Endothelial cell of umbilical vein (primary cell): ENCODE data around the gene BMAL2. TPM values are rescaled to one million over a fixed set of nuclear protein-coding genes. Genes with fewer than 3 reads are reported as not detected.

Source experiments
- BruUV-seq: library from RNA; stranded (reverse); fragments of 400-500 nt; replicated peaks from 2 replicates; lab custom pipeline; 2021; lab: Mats Ljungman, UMichigan
- CTCF ChIA-PET: fragments of 300-600, 350-600 bp; sonication (Branson Sonifier 250); formaldehyde crosslinking; loops from one replicate; lab custom pipeline; 2021; ENCODE audit warnings: antibody characterized with exemption, inconsistent platforms; lab: Charles Lee
- POLR2A ChIA-PET: fragments of 300-600, 350-600 bp; sonication (Branson Sonifier 250); formaldehyde crosslinking; loops from one replicate; lab custom pipeline; 2021; ENCODE audit warnings: antibody characterized with exemption, inconsistent platforms; lab: Charles Lee
- DNase-seq: peaks from one replicate; pipeline ENCODE4 v3.0.0-alpha.2; 2011; ENCODE audit warnings: low read depth, low spot score
- FAIRE-seq: peaks from 2 replicates; lab custom pipeline; 2011; peaks lifted over from hg19 to GRCh38; lab: Jason Lieb, UNC
- H2AFZ ChIP-seq: 2 replicates; pipeline ENCODE4 v1.6.0; 2012; ENCODE audit warnings: low read depth, low read length, control low read depth, inconsistent platforms
- H3K27ac ChIP-seq: 2 replicates; pipeline ENCODE4 v1.5.1; 2011; ENCODE audit warnings: low read depth, mild to moderate bottlenecking, control low read depth, low read length, moderate library complexity; ENCODE audit not compliant: insufficient read depth
- H3K27me3 ChIP-seq, 2 experiments: 2 replicates each; pipeline versions ENCODE4 v1.6.0 to v1.6.1; 2011; ENCODE audit warnings: low read length in 2 of 2, mixed read lengths in 1 of 2; ENCODE audit not compliant: control insufficient read depth in 2 of 2, insufficient read depth in 2 of 2
- H3K36me3 ChIP-seq, 2 experiments: 2 replicates in 1 of 2; 3 replicates in 1 of 2; pipeline ENCODE4 v1.5.1; 2011; ENCODE audit warnings: low read length in 2 of 2, mild to moderate bottlenecking in 1 of 2, moderate library complexity in 1 of 2; ENCODE audit not compliant: control insufficient read depth in 2 of 2, insufficient read depth in 2 of 2; ENCODE audit errors: extremely low read depth in 1 of 2
- H3K4me1 ChIP-seq: 3 replicates; pipeline ENCODE4 v1.5.1; 2011; ENCODE audit warnings: mild to moderate bottlenecking, low read length; ENCODE audit not compliant: control insufficient read depth, insufficient read depth; ENCODE audit errors: extremely low read depth
- H3K4me2 ChIP-seq: 2 replicates; pipeline ENCODE4 v1.6.1; 2011; ENCODE audit warnings: low read length, control low read depth, mixed read lengths; ENCODE audit not compliant: insufficient read depth
- H3K4me3 ChIP-seq, 3 experiments: fragments of 200-600 bp in 1 of 3; sonication (generic), shearing (Covaris generic) in 1 of 3; replicated peaks in 1 of 3; 2 replicates each; pipeline ENCODE4 v1.5.1; 2011 to 2016; ENCODE audit warnings: control low read depth in 3 of 3, low read length in 3 of 3, mild to moderate bottlenecking in 2 of 3, inconsistent platforms in 1 of 3, low read depth in 1 of 3, moderate library complexity in 1 of 3; ENCODE audit not compliant: insufficient read depth in 1 of 3
- H3K79me2 ChIP-seq: 2 replicates; pipeline ENCODE4 v1.6.0; 2012; ENCODE audit warnings: low read length, inconsistent platforms; ENCODE audit not compliant: control insufficient read depth, insufficient read depth
- H3K9ac ChIP-seq: replicated peaks from 2 replicates; pipeline ENCODE3; 2011; ENCODE audit warnings: low read length, control low read depth; ENCODE audit not compliant: insufficient read depth; ENCODE audit errors: extremely low read depth
- H3K9me1 ChIP-seq: replicated peaks from 3 replicates; pipeline ENCODE4 v1.6.0; 2011; ENCODE audit warnings: mild to moderate bottlenecking, low read length; ENCODE audit not compliant: control insufficient read depth, insufficient read depth; ENCODE audit errors: extremely low read depth
- H3K9me3 ChIP-seq: replicated peaks from 2 replicates; pipeline ENCODE4 v1.5.1; 2012; ENCODE audit warnings: low read length, inconsistent platforms; ENCODE audit not compliant: control insufficient read depth, insufficient read depth
- H4K20me1 ChIP-seq: replicated peaks from 2 replicates; pipeline ENCODE3; 2011; ENCODE audit warnings: mild to moderate bottlenecking, low read length; ENCODE audit not compliant: control insufficient read depth, insufficient read depth; ENCODE audit errors: extremely low read depth
- CTCF ChIP-seq, 2 donors: IDR thresholded peaks; 1 replicate in 1 of 2; 2 replicates in 1 of 2; pipeline ENCODE4 v1.5.1; 2011; ENCODE audit warnings: low read length in 2 of 2, mild to moderate bottlenecking in 2 of 2, moderate library complexity in 2 of 2, control low read depth in 1 of 2, inconsistent platforms in 1 of 2, low read depth in 1 of 2; ENCODE audit not compliant: insufficient read depth in 1 of 2; ENCODE audit errors: extremely low read depth in 1 of 2
- EZH2 ChIP-seq: IDR thresholded peaks from 2 replicates; pipeline ENCODE4 v1.6.1; 2012; ENCODE audit warnings: borderline replicate concordance, low read depth, mild to moderate bottlenecking, moderate library complexity, low read length, inconsistent platforms; ENCODE audit not compliant: severe bottlenecking
- FOS ChIP-seq: IDR thresholded peaks from 2 replicates; pipeline ENCODE4 v1.6.1; 2011; ENCODE audit warnings: mild to moderate bottlenecking, low read length, moderate library complexity, borderline replicate concordance; ENCODE audit not compliant: insufficient read depth
- GATA2 ChIP-seq: IDR thresholded peaks from 2 replicates; pipeline ENCODE4 v1.7.0; 2011; ENCODE audit warnings: low read depth, mild to moderate bottlenecking, moderate library complexity, mixed read lengths, low read length; ENCODE audit not compliant: insufficient read length, insufficient read depth
- JUN ChIP-seq: IDR thresholded peaks from 2 replicates; pipeline ENCODE4 v1.6.1; 2011; ENCODE audit warnings: borderline replicate concordance, low read depth; ENCODE audit not compliant: insufficient read length, insufficient read depth
- MAX ChIP-seq: IDR thresholded peaks from 2 replicates; pipeline ENCODE4 v1.6.1; 2011; ENCODE audit not compliant: insufficient read depth, insufficient read length
- MYC ChIP-seq: IDR thresholded peaks from one replicate; pipeline ENCODE4 v1.6.1; 2011; ENCODE audit warnings: mild to moderate bottlenecking, low read depth, low read length
- POLR2A ChIP-seq: IDR thresholded peaks from 2 replicates; pipeline ENCODE4 v1.6.1; 2012; ENCODE audit warnings: low read depth, mild to moderate bottlenecking, control low read depth, low read length
- POLR2AphosphoS5 ChIP-seq: IDR thresholded peaks from 2 replicates; pipeline ENCODE4 v1.6.1; 2012; ENCODE audit warnings: low read depth, mild to moderate bottlenecking, control low read depth, low read length, moderate library complexity; ENCODE audit not compliant: insufficient read depth
- dilution Hi-C: fragments of 300-500 bp; cut with MboI; formaldehyde crosslinking; loops from one replicate; pipeline ENCODE4 v1.15.0; 2019; ENCODE audit warnings: low sequenced_read_pairs; ENCODE audit not compliant: extremely low pct_ligation_motif_present
- intact Hi-C: fragments of 100-400 bp; cut with micrococcal nuclease; formaldehyde crosslinking; loops from one replicate; pipeline ENCODE4 v1.10.0; 2022
- polyA plus RNA-seq, 4 experiments: library from polyadenylated mRNA; depleted of rRNA in 3 of 4; stranded (reverse) in 3 of 4; unstranded in 1 of 4; fragments of >200 nt; gene quantifications; 2 replicates each; pipeline versions ENCODE4 v1.2.1 to v1.2.3, GENCODE V29; 2011 to 2012; ENCODE audit warnings: missing spikeins in 1 of 4
- total RNA-seq: library from RNA; stranded (reverse); gene quantifications from 2 replicates; pipeline ENCODE4 v1.2.3, GENCODE V29; 2021

The BMAL2 gene
- total and polyA plus RNA-seq, 2 donors (not counting 3 experiments of a cell fraction or from before 2014, with no cell fraction given) = 5.9 to 33.3 TPM

- FAIRE-seq = no peak
- H3K4me3 ChIP-seq = no peak overlapping the region
- TF ChIP-seq MAX = no peak
- TF ChIP-seq EZH2 = no peak
- no peak for TF ChIP-seq POLR2A
- TF ChIP-seq CTCF (IDR thresholded peaks at IDR 0.05; ENCODE audit: extremely low read depth in 1 of 2, insufficient read depth in 1 of 2, low read depth in 1 of 2, low read length in 2 of 2) = no peak
- TF ChIP-seq GATA2 = no peak
- TF ChIP-seq JUN = no peak
- no peak for TF ChIP-seq FOS
- no peak for TF ChIP-seq MYC
- TF ChIP-seq POLR2AphosphoS5 = no peak
- BruUV-seq = no TSS peak
- peaks cover 25% of the 10 kb centered on the region for H3K79me2 ChIP-seq
- no peaks in the 10 kb centered on the region for H3K9me1 ChIP-seq
- intact Hi-C loops (loop anchor here (2.0 kb wide), 1 partner anchor 24 kb away; no protein-coding TSS in a partner anchor), dilution Hi-C loops (no loop called here)
- H2AFZ ChIP-seq = no peak overlapping the region
- POLR2A ChIA-PET = no interaction called here
- CTCF ChIA-PET = interaction anchor here (0.7 to 1.8 kb wide), 6 partner anchors 10 to 42 kb away, joined by 3 to 6 read pairs (median 4); no protein-coding TSS in a partner anchor
- peak overlapping the region; percentile 22 for H3K4me2 ChIP-seq
- H3K27ac ChIP-seq = no peak overlapping the region
- H3K9ac ChIP-seq = no peak overlapping the region
- H4K20me1 ChIP-seq = peaks cover 2% of the 10 kb centered on the region
- peaks cover 9% of the 10 kb centered on the region for H3K4me1 ChIP-seq
- H3K36me3 ChIP-seq = no peaks in the 10 kb centered on the region
- no peaks in the 10 kb centered on the region for H3K27me3 ChIP-seq
- DNase-seq = peak; percentile 58
- H3K9me3 ChIP-seq = no peaks in the 10 kb centered on the region
Observed at GRCh38 chr12:27366621-27367020, 34.0 kb downstream of the BMAL2 start.
